WTC11 (cell line): ENCODE data around the gene JMJD8. TPM values are rescaled to one million over a fixed set of nuclear protein-coding genes. Genes with fewer than 3 reads are reported as not detected.

Source experiments
- ATAC-seq: fragments of 200-7000 bp; cut with Tn5 transposase; 2 replicates; pipeline ENCODE4 v1.10.0; 2021; ENCODE audit warnings: mild to moderate bottlenecking, moderate library complexity
- CTCF ChIA-PET: fragments of 300-600 bp; sonication (Branson Sonifier 250); formaldehyde crosslinking; loops from one replicate; lab custom pipeline; 2021; ENCODE audit warnings: antibody characterized with exemption; lab: Charles Lee
- POLR2A ChIA-PET: fragments of 350-600 bp; sonication (Branson Sonifier 250); formaldehyde crosslinking; loops from one replicate; lab custom pipeline; 2021; ENCODE audit warnings: antibody characterized with exemption; lab: Charles Lee
- DNase-seq: peaks from one replicate; pipeline ENCODE4 v3.0.0; 2021; ENCODE audit warnings: low spot score
- H3K27ac Mint-ChIP-seq: 2 replicates; pipeline ENCODE4 v1.8.0; 2021; ENCODE audit warnings: mixed read lengths
- H3K27me3 Mint-ChIP-seq: 2 replicates; pipeline ENCODE4 v1.8.0; 2021; ENCODE audit warnings: low read depth, mild to moderate bottlenecking, moderate library complexity, mixed read lengths
- H3K36me3 Mint-ChIP-seq: 2 replicates; pipeline ENCODE4 v1.8.0; 2021; ENCODE audit warnings: mixed read lengths
- H3K4me1 Mint-ChIP-seq: 2 replicates; pipeline ENCODE4 v1.8.0; 2022; ENCODE audit warnings: mixed read lengths
- H3K4me3 Mint-ChIP-seq: 2 replicates; pipeline ENCODE4 v1.8.0; 2021; ENCODE audit warnings: mild to moderate bottlenecking, moderate library complexity, mixed read lengths
- H3K9me3 Mint-ChIP-seq: 2 replicates; pipeline ENCODE4 v1.8.0; 2021; ENCODE audit warnings: mixed read lengths
- FOXJ3 ChIP-seq: sonication (generic); formaldehyde crosslinking; IDR thresholded peaks from 2 replicates; pipeline ENCODE4 v1.9.0; 2021; ENCODE audit warnings: missing genetic modification reagents, mild to moderate bottlenecking, borderline replicate concordance
- JAZF1 ChIP-seq: fragments of 250-450 bp; sonication (Bioruptor Pico); IDR thresholded peaks from 2 replicates; pipeline ENCODE4 v1.9.0; 2021; ENCODE audit warnings: moderate library complexity, mild to moderate bottlenecking, inconsistent platforms
- KAT7 ChIP-seq: sonication (generic); formaldehyde crosslinking; IDR thresholded peaks from 2 replicates; pipeline ENCODE4 v1.8.1; 2023; ENCODE audit warnings: missing genetic modification reagents, mild to moderate bottlenecking, borderline replicate concordance
- NR2C2 ChIP-seq: sonication (generic); formaldehyde crosslinking; IDR thresholded peaks from 2 replicates; pipeline ENCODE4 v1.8.0; 2022; ENCODE audit warnings: mild to moderate bottlenecking, missing genetic modification reagents
- SMAD3 ChIP-seq: sonication (generic); formaldehyde crosslinking; IDR thresholded peaks from 2 replicates; pipeline ENCODE4 v1.8.0; 2022; ENCODE audit warnings: missing genetic modification reagents, mild to moderate bottlenecking, borderline replicate concordance
- TEAD1 ChIP-seq: sonication (generic); formaldehyde crosslinking; IDR thresholded peaks from 2 replicates; pipeline ENCODE4 v1.8.0; 2022; ENCODE audit warnings: mild to moderate bottlenecking, missing genetic modification reagents
- ZBTB21 ChIP-seq: sonication (generic); formaldehyde crosslinking; IDR thresholded peaks from 2 replicates; pipeline ENCODE4 v1.8.1; 2023; ENCODE audit warnings: mild to moderate bottlenecking, missing genetic modification reagents, borderline replicate concordance
- ZNF138 ChIP-seq: sonication (generic); formaldehyde crosslinking; conservative IDR thresholded peaks from 2 replicates; pipeline ENCODE4 v1.8.1; 2022; ENCODE audit warnings: mild to moderate bottlenecking, moderate library complexity, missing genetic modification reagents
- ZNF219 ChIP-seq: sonication (generic); formaldehyde crosslinking; IDR thresholded peaks from 2 replicates; pipeline ENCODE4 v1.8.0; 2023; ENCODE audit warnings: missing genetic modification reagents, mild to moderate bottlenecking, borderline replicate concordance
- total RNA-seq: library from RNA; stranded (reverse); gene quantifications from 3 replicates; pipeline ENCODE4 v1.2.3, GENCODE V29; 2021
- TF ChIP-seq, protein P1 (sequence below): sonication (generic); formaldehyde crosslinking; IDR thresholded peaks from 2 replicates; pipeline ENCODE4 v1.8.0; 2023; ENCODE audit warnings: mild to moderate bottlenecking, missing genetic modification reagents
- TF ChIP-seq, protein P2 (sequence below): sonication (generic); formaldehyde crosslinking; IDR thresholded peaks from 2 replicates; pipeline ENCODE4 v1.8.1; 2023; ENCODE audit warnings: mild to moderate bottlenecking, missing genetic modification reagents, borderline replicate concordance
- TF ChIP-seq, protein P3 (sequence below): sonication (generic); formaldehyde crosslinking; IDR thresholded peaks from 2 replicates; pipeline ENCODE4 v1.8.0; 2023; ENCODE audit warnings: missing genetic modification reagents
- TF ChIP-seq, protein P4 (sequence below): sonication (generic); formaldehyde crosslinking; IDR thresholded peaks from 2 replicates; pipeline ENCODE4 v1.8.1; 2022; ENCODE audit warnings: mild to moderate bottlenecking, missing genetic modification reagents, moderate library complexity, borderline replicate concordance
- TF ChIP-seq, protein P5 (sequence below): sonication (generic); formaldehyde crosslinking; IDR thresholded peaks from 2 replicates; pipeline ENCODE4 v1.8.1; 2022; ENCODE audit warnings: low read depth, missing genetic modification reagents, borderline replicate concordance

JMJD8 gene
- total RNA-seq, 1 experiment from 2014 or later: 61.2 TPM

DNA sequence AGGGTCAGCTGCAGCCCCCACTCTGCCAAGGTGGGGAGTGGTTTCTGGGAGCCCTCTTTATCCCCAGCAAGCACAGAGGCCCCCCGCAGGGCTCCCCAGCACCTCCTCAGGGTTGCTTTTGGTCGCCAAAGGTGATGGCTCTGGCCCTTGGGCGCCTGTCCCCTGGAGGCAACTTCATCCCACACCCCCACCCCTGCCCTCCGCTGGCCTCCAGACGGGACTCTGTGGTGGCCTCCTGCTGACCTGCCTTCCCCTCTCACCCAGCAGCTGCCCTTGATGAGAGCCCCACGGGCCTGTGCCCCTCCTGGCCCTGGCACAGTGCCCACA, 24.0 kb downstream of the JMJD8 start (continued):
- TF ChIP-seq, protein P1, sequence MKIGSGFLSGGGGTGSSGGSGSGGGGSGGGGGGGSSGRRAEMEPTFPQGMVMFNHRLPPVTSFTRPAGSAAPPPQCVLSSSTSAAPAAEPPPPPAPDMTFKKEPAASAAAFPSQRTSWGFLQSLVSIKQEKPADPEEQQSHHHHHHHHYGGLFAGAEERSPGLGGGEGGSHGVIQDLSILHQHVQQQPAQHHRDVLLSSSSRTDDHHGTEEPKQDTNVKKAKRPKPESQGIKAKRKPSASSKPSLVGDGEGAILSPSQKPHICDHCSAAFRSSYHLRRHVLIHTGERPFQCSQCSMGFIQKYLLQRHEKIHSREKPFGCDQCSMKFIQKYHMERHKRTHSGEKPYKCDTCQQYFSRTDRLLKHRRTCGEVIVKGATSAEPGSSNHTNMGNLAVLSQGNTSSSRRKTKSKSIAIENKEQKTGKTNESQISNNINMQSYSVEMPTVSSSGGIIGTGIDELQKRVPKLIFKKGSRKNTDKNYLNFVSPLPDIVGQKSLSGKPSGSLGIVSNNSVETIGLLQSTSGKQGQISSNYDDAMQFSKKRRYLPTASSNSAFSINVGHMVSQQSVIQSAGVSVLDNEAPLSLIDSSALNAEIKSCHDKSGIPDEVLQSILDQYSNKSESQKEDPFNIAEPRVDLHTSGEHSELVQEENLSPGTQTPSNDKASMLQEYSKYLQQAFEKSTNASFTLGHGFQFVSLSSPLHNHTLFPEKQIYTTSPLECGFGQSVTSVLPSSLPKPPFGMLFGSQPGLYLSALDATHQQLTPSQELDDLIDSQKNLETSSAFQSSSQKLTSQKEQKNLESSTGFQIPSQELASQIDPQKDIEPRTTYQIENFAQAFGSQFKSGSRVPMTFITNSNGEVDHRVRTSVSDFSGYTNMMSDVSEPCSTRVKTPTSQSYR (CRISPR knock-in tag): no peak
- TF ChIP-seq KAT7 (CRISPR knock-in tag) (no peak), NR2C2 (CRISPR knock-in tag) (no peak), SMAD3 (CRISPR knock-in tag) (no peak)
- TF ChIP-seq, protein P2, sequence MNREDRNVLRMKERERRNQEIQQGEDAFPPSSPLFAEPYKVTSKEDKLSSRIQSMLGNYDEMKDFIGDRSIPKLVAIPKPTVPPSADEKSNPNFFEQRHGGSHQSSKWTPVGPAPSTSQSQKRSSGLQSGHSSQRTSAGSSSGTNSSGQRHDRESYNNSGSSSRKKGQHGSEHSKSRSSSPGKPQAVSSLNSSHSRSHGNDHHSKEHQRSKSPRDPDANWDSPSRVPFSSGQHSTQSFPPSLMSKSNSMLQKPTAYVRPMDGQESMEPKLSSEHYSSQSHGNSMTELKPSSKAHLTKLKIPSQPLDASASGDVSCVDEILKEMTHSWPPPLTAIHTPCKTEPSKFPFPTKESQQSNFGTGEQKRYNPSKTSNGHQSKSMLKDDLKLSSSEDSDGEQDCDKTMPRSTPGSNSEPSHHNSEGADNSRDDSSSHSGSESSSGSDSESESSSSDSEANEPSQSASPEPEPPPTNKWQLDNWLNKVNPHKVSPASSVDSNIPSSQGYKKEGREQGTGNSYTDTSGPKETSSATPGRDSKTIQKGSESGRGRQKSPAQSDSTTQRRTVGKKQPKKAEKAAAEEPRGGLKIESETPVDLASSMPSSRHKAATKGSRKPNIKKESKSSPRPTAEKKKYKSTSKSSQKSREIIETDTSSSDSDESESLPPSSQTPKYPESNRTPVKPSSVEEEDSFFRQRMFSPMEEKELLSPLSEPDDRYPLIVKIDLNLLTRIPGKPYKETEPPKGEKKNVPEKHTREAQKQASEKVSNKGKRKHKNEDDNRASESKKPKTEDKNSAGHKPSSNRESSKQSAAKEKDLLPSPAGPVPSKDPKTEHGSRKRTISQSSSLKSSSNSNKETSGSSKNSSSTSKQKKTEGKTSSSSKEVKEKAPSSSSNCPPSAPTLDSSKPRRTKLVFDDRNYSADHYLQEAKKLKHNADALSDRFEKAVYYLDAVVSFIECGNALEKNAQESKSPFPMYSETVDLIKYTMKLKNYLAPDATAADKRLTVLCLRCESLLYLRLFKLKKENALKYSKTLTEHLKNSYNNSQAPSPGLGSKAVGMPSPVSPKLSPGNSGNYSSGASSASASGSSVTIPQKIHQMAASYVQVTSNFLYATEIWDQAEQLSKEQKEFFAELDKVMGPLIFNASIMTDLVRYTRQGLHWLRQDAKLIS (CRISPR knock-in tag): no peak
- TF ChIP-seq, all 79 proteins: peak for 0

DNA sequence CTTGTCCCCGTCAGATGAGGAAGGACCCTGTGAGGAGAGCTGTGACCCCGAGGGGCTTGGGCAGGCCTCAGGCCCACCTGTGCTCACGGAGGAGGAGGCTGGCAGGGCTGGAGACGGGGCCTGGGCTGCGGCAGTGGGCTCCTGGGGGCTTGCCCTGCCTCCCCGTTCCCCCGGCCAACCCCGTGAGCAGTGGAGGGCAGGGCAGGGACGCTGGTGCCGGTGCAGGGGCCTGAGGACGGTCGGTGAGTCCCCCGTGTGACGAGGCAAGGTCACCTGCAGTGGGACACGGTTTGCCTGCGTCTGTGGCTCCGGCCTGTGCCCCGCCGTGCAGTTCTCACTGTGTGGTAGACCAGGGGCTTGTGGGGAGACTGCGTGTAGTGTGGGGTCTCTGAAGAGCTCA, 24.5 kb downstream of the JMJD8 start:
- Mint-ChIP-seq H3K27ac (no peak overlapping the region), H3K27me3 (no peaks in the 10 kb centered on the region), H3K36me3 (no peaks in the 10 kb centered on the region), H3K9me3 (no peaks in the 10 kb centered on the region), H3K4me1 (peaks cover 4% of the 10 kb centered on the region), H3K4me3 (no peak overlapping the region)
- ChIA-PET CTCF (interaction anchor here (0.9 to 3.3 kb wide), 11 partner anchors 10 to 553 kb away, joined by 3 to 54 read pairs (median 8); partner anchors contain the start of genes METTL26, RHBDL1 and WDR90), POLR2A (interaction anchor here (1.4 kb wide), 1 partner anchor 21 kb away, joined by 5 read pairs; no protein-coding TSS in a partner anchor)
- DNase-seq (no peak), ATAC-seq (no peak)
- TF ChIP-seq ZNF219 (CRISPR knock-in tag) (no peak), KAT7 (CRISPR knock-in tag) (no peak)
- TF ChIP-seq, protein P3, sequence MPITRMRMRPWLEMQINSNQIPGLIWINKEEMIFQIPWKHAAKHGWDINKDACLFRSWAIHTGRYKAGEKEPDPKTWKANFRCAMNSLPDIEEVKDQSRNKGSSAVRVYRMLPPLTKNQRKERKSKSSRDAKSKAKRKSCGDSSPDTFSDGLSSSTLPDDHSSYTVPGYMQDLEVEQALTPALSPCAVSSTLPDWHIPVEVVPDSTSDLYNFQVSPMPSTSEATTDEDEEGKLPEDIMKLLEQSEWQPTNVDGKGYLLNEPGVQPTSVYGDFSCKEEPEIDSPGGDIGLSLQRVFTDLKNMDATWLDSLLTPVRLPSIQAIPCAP (CRISPR knock-in tag): no peak

DNA sequence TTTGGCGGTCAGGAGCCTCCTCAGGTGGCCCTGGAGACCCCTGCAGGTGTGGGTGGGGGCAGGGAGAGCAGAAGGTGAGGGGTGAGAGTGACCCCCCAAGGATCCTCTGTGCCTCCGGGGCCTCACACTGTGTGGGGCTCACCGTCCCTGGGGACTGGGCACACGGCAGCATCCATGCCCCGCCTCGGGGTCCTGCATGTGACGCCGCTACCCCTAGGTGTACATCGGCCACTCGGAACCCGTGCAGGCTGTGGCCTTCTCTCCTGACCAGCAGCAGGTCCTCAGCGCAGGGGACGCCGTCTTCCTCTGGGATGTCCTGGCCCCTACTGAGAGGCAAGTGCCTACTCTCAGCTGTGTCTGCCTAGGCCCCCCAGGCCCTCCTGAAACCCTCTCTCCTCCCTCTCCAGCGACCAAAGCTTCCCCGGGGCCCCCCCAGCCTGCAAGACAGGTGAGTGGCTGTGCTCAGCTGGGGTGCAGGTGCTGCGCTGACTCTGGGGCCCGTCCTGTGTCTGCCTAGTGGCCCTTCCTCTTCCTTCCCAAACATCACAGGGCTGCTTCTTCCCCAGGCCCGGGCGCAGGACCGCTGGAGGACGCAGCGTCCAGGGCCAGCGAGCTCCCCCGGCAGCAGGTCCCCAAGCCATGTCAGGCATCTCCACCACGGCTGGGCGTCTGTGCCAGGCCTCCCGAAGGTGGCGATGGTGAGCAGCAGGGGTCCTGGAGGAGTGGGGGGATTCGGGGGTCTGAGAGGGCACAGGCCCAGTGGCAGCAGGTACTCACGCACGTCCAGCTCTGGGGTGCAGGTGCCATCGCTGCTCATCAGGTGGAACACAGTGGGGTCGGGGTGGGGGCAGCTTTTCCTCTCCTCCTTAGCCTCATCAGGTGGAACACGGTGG, 25.2 kb downstream of the JMJD8 start:
- DNase-seq (no peak), ATAC-seq (no peak)
- H3K36me3 Mint-ChIP-seq: no peaks in the 10 kb centered on the region
- ChIA-PET POLR2A (no interaction called here), CTCF (interaction anchor here (0.9 to 3.3 kb wide), 6 partner anchors 10 to 552 kb away, joined by 3 to 54 read pairs (median 8); partner anchors contain the start of genes METTL26 and WDR90)
- H3K9me3 Mint-ChIP-seq: no peaks in the 10 kb centered on the region
- H3K27ac Mint-ChIP-seq: no peak overlapping the region
- no peak overlapping the region for H3K4me3 Mint-ChIP-seq
- H3K4me1 Mint-ChIP-seq: peaks cover 4% of the 10 kb centered on the region
- H3K27me3 Mint-ChIP-seq: no peaks in the 10 kb centered on the region
- TF ChIP-seq KAT7 (CRISPR knock-in tag) (no peak), ZNF138 (CRISPR knock-in tag) (no peak), FOXJ3 (no peak), ZBTB21 (no peak), TEAD1 (CRISPR knock-in tag) (no peak), JAZF1 (CRISPR knock-in tag) (no peak)
- TF ChIP-seq, protein P4, sequence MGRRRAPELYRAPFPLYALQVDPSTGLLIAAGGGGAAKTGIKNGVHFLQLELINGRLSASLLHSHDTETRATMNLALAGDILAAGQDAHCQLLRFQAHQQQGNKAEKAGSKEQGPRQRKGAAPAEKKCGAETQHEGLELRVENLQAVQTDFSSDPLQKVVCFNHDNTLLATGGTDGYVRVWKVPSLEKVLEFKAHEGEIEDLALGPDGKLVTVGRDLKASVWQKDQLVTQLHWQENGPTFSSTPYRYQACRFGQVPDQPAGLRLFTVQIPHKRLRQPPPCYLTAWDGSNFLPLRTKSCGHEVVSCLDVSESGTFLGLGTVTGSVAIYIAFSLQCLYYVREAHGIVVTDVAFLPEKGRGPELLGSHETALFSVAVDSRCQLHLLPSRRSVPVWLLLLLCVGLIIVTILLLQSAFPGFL (CRISPR knock-in tag): no peak
- TF ChIP-seq, protein P2 (CRISPR knock-in tag): no peak
- TF ChIP-seq, protein P5, sequence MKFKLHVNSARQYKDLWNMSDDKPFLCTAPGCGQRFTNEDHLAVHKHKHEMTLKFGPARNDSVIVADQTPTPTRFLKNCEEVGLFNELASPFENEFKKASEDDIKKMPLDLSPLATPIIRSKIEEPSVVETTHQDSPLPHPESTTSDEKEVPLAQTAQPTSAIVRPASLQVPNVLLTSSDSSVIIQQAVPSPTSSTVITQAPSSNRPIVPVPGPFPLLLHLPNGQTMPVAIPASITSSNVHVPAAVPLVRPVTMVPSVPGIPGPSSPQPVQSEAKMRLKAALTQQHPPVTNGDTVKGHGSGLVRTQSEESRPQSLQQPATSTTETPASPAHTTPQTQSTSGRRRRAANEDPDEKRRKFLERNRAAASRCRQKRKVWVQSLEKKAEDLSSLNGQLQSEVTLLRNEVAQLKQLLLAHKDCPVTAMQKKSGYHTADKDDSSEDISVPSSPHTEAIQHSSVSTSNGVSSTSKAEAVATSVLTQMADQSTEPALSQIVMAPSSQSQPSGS: no peak
